Activated T-cell treated with anti-CD3 and anti-CD28 coated beads for 24 hours (primary cell): Measurements from ENCODE around the gene RPTOR.
A peak's percentile ranks its signal among the peaks of the same experiment; 100 is the strongest.

ENCODE experiments used
- DNase-seq: peaks from one replicate; pipeline ENCODE4 v3.0.0-alpha.2; 2020; ENCODE audit warnings: low read depth

The RPTOR gene

DNA sequence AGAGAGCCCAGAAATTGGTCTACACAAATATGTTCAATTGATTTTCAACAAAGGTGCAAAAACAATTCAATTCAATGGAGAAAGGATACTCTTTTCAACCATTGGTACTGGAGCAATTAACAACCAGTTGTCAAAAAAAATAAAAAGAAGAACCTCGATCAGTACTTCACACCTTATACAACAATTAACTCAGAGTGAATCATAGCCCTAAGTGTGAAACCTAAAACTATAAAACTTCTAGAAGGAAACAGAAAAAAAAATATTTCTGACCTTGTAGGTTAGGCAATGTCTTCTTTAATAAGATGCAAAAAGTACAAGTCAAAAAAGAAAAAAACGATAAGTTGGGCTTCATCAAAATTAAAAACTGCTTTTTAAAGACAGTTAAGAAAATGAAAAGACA is 390.9 kb downstream of the RPTOR start:
- no peak for DNase-seq

DNA sequence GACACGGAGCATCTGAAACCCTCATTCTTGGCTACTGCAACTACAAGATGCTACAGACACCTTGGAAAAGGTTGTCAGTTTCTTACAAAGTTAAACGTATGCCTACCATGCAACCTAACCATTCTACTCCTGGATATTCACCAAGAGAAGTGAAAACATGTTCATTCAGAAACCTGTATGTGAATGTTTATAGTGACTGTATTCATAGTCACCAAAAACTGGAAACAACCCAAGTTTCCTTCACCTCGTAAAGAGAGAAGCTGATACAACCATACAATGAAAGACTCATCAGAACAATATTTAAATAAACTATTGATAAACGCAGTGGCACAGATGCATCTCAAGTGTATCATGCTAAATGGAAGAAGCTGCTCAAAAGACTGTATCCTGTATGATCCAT is 391.6 kb downstream of the RPTOR start:
- DNase-seq: no peak

DNA sequence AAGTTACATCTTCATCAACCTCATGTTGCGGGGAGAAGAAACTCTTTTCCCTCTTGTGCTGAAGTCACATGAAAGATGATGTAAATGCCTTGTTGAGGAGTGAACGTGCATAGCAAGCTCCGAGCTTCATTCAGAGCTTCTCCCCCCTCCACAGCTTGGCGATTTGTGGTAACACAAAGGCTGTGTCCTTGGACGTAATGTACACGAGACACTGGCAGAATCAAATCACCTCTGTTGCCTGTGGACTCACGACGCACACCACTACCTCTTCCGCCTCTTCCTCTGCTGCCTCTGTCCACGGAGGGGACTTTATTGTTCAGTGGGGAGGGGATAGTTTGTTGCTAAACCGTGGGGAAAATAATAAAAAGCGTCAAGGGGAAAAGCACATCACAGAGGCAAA is 392.1 kb downstream of the RPTOR start:
- DNase-seq: no peak

DNA sequence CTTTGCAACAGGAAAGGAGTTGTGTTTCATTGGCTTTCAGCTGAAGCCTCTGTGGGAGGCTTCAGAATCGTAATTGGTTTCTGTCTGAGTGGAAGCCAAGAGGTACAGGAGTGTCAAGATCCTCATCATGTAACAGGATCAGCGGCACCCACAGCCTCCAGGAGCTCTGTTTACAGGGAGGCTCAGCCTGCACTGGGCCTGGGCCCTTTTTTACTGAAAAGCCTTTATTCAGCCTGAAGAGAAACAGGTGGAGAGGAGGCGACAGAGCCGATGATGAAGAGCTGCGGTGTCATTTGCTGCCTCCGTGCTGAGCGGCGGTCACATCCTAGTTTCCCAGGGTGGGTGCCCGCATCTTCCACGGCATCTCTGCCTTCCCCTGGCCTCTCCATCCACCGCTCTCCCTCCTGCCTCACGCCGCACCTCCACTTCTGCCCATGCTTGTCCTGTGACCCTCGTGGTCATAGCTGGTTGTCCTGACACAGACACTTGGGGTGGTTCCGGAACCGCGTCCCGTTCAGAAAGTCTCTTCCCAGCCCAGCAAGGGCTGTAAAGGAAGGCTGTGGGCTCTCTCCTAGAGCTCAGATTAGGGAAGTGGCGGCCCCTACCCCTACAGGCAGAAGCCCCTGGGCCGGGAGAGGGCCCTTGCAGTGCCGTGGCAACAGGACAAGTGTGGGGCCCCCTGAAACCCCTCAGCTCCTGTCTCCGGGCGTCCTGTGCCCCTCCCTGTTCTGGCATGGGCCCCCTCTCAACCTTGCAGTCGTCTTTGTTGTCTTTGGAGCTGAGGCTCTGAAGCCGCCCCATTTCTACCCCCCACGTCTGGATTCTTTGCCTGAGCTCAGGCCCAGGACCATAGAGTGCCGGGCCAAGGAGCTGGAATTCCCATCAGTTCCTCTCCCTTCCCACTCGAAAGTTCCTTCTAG is 393.1 kb downstream of the RPTOR start:
- DNase-seq: no peak

DNA sequence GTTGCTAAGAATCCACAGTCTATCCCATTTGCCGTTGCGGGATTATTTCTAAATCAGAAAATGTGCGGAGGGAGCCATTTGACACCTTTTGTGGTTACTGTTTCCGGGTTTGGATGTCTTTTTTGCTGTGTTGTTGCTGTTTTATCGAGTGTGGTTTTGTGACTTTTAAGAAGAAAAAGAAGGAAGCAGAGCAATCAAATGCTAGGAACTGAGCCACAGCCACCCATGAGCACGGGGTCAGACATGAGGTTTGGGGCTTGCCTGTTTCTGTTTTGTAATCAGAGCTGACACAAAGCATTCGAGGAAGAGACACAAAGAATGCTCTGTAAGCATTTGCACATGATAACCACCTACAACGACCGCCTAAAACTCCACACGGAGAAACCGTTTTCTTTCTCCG is 393.9 kb downstream of the RPTOR start:
- DNase-seq: peak; percentile 5

DNA sequence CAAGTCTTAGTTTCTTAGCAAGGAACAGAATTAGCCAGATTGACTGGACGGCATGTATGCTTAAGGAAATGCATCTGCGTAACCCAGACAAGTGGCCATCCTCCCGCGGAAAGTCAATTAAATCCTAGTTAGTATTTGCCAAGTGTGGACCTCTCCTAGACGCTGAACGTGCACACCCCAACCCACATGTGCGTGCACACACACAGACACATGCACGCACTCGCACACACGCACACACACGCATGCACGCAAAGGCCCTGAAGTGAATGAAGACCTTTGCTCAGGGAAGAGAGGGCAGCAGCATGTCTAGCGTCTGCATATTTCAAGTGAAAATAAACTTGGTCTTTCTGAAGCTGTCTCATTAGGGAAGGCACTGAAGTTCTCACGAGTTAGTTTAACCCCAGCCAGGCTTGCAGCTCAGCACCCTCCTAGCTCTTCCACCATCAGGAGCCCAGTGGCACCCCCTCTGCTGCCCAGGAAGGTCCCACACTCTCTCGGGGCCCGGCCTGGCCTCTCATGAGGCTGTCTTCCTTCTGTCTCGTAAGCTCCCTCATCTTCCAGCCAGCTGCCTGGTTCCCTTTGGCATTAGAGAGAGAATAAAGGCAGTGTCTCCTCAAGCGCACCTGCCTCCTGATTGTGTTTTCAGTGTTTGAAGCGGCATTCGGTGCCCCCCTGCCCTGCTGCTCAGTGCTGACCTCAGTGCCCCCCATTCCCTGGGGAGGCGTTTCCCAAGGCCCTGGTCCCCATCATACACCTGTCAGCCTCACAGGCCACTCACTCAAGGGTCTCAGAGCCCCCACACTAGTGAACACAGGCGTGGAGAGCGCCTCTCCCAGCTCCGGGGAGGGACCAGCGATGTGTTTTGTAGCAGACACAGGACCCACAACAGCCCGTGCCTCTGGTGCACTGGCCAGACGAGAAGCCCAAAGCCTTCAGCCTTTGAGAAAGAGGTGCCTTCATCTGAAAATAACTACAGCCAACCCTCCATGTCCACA is 394.8 kb downstream of the RPTOR start:
- DNase-seq: no peak

DNA sequence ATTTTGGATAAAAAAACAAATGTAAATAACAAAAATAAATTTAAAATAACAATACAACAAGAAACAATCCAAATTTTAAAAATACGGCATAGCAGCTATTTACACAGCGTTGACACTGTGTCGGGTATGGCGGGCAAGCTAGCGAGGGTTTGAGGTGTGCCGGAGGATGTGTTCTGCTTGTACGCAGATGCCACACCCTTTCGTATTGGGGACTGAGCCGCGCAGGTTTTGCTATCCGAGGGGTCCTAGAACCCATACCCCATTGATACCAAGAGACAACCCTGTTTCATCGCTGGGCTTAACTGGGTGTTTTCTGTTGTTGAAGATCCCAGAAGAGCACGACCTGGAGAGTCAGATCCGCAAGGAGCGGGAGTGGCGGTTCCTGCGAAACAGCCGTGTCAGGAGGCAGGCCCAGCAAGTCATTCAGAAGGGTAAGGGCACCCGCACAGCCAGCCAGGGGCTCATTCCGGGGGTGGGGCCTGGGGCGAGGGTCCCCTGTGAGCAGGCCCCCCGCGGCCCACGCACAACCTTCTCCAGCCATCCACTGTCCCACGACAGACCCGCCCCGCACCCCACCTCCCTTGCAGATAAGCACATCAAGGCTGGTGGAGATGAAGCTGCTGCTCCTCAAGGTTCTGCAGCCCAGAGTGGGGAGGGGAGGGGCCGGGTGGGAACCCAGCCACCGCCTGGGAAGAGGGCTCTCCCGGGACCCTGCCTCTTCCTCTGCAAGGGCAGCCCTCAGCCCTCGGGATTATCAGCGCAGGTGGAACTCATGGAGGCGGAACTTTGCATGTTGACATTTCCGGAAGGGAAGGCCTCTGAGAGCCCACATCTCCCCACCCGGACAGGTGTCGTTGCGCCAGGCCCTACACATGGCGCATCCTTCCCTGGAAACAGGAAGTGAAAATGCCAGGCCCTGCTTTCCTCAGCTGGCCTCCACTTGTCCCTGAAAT is 395.8 kb downstream of the RPTOR start:
- no peak for DNase-seq

DNA sequence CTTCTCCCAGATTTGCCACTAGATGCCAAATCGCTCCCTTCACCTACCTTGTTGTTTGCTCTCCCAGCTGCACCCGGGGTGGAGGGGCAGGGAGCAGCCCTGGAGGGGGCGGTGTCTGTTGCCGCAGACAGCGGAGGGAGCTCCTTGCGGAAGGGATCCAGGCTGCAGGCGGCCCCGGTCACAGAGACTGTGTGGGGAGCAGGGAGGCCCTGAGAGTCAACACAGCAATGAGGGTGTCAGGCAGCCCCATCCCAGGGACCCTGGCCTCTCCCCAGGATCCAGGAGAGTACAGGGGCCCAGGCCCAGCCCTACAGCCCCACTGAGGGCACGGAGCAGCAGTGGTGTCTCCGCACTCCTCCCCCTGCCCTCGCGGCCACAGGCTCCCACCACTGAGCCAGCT is 396.5 kb downstream of the RPTOR start:
- DNase-seq: no peak

DNA sequence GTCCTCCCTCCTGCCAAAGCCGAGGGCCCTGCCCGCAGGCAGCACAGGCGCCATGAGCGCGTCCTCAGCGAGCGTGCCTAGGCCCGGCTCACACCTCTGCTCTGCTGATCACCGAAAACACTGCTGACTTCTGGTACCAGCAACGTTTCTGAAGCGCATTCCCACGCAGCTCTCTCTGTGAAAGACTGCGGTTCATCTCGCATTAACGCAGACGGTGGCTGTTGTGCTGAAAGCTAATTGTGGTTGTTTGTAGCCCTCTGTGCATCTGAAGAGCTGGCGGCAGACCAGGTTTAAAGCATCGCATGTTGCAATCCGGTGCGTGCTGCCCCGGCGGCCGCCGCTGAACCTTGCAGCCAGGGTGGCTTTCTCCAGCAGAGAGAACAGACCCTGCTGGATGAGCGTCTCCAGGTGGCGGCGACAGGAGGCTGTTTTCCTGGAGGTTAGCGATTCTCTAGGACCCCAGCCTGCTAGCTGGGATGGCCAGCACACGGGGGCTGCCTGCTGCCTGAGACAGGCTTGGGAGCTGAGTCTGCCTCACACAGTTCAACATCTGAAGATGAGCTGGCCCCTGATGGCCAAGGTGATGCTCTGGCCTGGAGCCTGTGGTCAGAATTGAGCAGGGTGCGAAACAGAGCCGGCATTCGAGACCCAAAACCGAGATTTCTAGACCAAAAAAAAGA is 397.2 kb downstream of the RPTOR start:
- DNase-seq: no peak

DNA sequence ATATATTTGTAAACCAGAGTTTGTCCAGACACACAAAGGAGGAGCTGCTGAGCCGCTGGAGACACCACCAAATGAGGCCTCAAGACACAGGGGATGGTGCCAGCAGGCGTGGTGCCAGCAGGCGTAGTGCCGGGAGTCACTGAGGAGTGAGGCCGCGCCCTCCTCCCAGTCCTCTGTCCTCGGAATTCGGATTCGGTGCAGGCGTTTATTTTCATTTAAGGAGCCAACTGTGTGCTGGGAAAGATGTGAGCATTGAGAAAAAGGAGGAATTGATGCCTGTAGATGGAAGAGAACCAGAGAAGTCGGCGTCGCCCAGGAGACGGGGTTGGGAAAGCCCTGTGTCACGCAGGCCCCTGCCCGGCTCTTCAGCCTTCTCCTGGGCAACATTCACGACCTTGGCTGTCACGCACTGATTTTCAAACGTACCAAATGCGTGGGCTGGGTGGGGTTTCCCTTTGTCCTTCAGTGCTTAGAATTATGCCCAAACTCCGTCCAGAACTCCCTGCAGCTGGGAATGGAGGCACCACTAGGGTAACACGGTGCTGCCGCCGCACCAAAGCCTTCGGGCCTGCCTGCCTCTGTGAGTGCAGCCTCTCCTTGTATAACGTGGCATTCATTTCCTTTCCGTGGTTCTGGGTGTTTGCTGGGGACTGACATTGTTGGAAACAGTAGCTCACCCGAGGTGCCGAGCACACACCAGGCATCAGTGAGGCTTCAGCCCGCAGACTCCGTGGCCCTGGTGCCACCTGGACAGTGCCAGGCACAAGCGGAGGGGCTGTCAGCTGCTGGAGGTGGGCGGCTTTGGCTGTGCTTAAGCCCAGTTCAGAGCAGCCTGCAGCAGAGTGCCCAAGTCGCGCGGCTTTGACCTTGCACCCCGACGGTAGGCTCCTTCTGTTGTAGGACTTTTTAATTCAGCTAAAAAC is 398.0 kb downstream of the RPTOR start:
- DNase-seq: no peak

DNA sequence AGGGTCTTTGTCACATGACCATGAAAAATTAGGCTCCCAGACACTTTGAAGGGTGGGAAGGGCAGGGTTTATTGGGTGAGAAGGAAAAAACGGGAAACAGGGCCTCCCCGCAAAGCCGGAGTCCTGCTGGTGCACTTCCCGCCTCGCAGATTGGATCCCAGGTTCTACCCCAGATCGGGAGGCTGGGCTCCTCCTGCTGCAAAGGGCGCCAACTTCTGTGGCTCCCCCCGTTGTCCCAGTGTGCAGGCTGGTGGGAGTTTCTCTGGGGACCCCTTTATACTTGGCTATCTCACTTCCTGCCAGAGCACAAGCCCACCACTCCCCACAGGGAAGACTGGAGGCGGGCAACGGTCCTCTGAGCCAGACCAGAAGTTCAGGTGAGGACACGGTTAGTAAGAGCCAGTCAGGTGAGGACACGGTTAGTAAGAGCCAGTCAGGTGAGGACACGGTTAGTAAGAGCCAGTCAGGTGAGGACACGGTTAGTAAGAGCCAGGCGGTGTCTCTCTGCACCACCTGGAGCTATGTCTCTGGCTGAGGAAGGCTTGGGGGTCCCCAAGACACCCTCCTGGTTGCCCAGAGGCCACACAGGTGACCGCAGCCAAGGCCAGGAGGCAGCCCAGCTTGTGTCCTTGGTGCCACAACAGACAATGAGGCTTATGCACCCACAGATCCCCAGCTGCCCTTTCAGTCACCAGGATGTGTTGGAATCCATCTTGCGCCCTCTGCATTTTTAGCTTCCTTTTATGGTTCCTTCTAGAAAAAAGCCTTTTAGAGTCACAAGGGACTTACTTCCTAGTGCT is 398.9 kb downstream of the RPTOR start:
- no peak for DNase-seq

DNA sequence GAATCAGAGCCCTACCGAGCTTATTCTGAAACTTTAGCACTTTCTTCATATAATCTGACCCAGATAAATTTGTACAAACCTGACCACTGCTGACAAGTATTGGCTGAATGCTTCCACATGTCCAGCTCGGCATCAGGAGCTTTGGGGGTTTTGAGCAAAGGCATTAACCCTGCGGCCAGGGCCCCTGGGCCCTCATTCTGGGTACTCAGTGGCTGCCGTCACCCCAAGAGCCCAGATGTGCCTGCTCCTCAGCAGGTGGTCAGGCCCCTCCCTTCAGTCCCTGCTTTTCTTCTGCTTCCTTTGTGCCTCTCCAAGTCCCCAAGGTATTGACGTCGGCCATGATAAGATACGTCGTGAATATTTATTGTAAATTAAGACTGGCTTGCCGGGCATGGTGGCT is 399.7 kb downstream of the RPTOR start:
- no peak for DNase-seq

DNA sequence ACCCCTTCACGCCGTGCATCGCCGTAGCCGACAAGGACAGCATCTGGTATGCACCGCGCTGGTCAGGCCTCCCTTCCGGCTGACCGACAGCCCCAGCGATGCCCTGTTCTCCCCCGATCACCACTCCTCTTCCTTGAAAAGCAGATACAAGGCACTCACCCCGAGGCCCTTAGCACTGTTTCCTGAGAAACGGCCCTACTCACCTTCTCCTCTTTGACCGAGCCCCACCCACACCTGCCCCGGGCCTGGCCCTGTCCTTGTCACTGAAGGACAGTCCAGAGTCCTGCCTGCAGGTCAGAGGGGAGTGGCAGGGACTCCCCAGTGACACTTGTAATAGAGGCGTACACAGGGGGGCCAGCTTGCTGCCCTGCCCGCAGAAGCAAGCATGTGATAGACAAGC is 401.1 kb downstream of the RPTOR start:
- DNase-seq: no peak

DNA sequence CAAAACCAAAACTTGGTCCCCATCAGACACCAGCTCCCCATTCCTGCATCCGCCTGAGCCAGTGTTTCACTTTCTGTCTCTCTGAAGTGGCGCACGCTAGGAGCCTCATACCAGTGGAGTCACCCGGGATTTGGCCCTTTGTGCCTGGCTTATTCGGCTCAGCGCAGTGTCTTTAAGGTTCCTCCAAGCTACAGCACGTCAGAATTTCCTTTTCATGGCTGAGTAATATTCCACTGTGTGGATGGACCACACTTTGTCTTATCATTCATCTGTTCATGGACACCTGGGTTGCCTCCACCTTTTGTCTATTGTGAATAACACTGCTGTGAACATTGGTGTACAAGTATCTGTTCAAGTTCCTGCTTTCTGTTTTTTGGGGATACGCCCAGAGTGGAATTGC is 401.8 kb downstream of the RPTOR start:
- no peak for DNase-seq

DNA sequence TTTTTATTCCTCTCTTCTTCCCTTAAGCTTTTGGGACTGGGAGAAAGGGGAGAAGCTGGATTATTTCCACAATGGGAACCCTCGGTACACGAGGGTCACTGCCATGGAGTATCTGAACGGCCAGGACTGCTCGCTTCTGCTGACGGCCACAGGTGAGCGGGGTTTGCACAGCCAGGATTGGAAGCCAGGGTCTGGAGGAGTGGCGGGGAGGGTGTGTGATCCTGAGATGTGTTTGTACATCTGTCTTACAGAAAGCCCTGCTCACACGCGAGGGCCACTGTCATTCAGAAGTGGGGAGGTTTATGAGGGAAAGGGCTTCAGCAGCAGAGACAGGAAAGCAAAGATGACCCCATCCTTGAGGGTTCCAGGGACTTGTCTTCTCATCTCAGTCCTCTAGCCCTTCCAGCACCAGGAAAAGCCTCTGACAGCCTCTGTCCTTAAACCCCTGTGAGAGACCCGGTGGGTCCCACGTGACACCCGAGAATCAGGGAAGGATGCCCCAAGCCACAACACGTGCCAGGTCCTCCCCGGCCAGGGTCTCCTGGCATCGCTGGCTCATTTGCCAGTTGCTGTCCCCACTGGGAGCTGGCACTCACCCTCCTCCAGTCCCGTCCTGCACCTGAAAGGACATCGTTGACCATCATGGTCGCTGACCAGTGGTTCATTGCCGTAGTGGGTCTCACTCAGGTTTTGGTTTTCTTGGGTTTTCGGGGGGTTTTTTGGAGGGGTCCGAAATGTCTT is 402.7 kb downstream of the RPTOR start:
- no peak for DNase-seq

DNA sequence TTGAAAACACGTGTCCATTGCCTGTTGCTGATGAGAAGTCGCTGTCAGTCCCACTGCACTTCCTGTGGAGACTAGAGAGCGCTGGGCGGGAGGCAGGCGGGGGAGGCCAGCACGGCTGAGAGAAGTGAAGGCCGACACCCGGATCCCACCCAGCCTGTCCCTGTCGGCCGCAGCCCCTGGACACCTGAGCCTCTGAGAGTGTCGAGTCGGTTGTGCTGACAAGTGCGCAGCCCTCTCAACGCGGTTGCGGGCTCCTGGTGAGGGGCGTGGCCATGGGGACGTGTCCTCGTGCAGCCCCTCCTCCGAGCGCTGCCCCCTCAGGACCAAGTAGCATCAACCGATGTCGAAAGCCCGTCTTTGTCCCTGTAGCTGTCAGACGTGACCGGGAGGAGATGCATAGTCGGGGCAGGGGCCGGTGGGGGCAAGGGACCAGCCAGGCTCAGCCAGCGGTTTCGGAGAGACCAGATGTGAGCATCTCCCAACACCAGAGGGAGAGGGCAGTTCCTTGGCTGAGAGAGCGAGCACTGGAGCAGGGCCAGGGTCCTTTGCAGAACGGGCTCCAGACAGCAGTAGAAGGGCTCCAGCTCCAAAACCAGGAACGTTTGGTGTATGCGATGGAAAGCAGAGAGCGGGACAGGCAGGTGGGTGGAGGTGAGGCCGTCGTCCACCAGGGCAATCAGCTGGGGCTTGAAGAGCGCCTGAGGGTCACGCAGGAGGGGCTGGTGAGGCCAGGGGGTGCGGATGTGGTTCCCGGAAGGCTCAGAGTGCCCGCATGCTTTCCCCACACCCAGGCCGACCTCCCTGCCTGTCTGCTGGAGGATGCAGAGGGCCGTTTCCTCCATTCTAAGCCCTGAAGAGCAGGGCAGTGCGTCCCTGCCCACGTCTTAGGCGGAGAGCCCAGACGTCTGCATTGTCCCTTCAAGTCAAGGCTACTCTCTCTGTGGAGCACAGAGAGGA is 403.7 kb downstream of the RPTOR start:
- no peak for DNase-seq

DNA sequence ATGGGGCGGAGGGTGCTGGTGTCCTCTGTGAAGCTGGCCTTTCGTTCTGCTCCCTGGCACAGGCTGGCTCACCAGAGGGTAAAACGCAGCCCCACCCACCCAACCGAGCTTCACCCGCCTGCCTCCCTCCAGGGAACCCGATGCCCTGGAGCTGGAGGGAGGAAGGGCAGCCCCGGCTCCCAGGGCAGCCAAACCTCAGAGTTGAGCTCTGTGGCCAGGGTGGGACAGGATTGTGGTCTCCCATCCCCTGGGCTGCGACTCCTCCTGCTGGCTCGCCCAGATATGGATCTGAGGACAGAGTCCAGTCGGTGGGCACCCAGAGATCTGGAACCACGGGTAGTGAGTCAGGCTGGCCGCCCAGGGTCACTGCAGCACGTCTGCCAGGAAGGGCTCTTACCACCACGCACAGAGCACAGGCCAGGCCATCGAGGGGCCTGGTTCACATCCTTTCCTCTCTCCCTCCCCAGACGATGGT is 404.4 kb downstream of the RPTOR start:
- no peak for DNase-seq
